ENCODE data around the gene TNFRSF4. TPM values are rescaled to one million over a fixed set of nuclear protein-coding genes. Genes with fewer than 3 reads are reported as not detected.
"Not testable (repeated sequence)": the region's sequence is repeated elsewhere in the genome, so short reads cannot be mapped to it uniquely, and the experiment has no call there.

The TNFRSF4 gene
- polyA plus RNA-seq, 1 donor, result 3.2 TPM

DNA sequence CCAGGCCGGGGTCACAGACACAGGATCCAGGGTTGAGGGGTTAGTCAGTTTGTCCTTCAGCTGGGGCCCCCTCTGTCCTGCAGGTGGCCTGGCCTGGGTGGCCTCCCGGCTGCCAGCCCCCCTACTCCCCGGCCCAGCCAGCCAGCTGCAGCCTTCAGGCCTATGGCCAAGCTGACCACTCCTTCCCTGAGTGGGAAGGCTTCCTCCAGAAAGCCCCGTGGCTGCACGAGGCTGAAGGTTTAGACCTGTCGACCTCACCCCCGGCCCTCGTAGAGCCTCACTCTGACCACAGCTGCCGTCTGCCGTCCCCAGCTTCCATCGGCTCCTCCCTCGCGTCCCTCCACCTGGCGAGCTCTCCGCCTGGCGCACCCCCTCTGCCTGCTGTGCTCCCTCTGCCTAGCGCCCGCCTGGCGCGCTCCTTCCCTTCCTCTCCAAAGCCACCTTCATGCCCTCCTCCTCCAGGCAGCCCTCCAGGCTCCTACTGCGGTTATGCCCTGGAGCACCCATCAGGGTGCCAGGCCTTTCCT, 30.7 kb downstream of the TNFRSF4 start:
- DNase-seq (ENCODE audit: low read depth), result no peak

GRCh38 chr1:1182491-1183220, 31.3 kb downstream of the TNFRSF4 start:
- no peak for DNase-seq (ENCODE audit: low read depth)

DNA sequence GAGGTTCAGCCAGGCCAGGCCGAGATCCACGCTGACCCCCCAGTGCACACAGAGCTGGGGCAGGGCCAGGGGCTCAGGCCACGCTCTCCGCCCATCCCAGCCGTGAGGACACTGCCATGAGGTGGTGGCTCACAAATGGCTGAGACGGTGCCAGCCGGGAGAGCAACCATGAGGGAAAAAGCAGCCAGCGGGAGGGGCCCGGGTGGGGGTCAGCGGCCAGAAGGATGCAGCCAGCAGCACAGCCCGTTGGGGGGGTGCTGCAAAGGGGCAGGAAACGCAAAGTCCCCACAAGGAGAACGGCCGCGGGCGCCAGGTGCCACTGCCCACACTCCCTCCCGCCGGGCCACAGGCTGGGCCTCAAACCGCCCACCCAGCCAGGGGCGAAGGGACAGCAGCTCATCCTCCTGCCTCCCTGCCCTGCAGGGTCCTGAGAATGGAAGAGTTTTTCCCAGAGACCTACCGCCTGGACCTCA, 32.0 kb downstream of the TNFRSF4 start:
- DNase-seq (ENCODE audit: low read depth), result no peak

GRCh38 chr1:1181129-1181937, 32.6 kb downstream of the TNFRSF4 start:
- DNase-seq (ENCODE audit: low read depth), result no peak

- no peak for DNase-seq (ENCODE audit: low read depth)
Observed at GRCh38 chr1:1179983-1180861, 33.7 kb downstream of the TNFRSF4 start.

DNA sequence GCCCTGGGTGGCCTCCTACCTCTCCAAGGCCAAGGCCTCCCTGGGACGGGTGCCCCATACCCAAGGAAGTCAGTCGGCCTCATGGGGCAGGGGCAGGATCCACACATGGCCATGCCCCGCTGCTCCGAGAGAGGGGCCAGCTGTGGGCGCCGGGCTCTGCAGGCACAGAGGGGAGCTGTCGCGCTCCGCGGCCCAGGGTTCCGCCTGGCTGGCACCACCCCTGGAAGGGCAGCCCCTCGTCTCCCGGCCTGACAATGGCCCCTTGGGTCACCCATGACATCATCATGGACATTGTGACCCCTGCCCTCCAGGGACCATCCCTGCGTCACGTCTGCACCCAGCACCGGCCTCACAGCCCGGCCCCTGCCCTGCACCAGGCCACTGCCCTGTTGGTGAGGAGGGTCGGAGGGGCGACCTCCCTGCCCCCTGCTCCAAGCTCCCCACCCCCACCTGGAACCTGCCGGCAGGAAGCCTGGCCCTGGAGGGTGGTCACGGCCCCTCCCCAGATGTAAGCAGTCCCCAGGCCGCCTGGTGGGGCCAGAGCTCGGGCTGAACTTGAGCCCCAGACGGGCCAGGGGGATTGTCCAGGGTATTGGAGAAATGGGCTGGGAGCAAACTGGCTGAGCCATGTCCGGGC, 34.5 kb downstream of the TNFRSF4 start:
- DNase-seq (ENCODE audit: low read depth), result no peak

DNA sequence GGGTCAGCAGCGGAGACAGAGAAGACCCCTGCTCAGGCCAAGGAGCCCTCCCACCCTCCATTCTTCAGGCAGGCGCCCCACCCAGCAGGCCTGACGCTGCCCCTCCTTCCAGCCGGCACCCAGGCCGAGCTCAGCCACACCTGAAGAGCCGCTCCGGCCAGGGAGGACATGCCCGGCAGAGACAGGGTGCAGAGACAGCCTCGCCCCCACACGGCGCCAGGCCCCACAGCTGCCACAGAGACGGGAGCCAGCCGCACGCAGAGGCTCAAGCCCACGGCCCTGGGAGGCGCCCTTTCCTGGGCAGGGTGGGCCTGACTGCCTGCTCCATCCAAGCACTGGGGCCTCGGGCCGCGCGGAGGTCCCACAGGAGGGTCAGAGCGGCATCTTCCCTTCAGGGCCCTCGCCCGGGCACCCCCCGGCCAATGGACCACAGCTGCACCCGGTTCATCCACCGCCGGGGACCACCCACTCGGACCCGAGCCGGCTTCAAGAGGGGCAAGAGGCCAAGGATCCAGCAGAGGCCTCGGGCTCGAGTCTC, 35.1 kb downstream of the TNFRSF4 start:
- DNase-seq (ENCODE audit: low read depth), result no peak

- no peak for DNase-seq (ENCODE audit: low read depth)
Observed at GRCh38 chr1:1177452-1178206, 36.3 kb downstream of the TNFRSF4 start.

- no peak for DNase-seq (ENCODE audit: low read depth)
Observed at GRCh38 chr1:1176931-1177330, 37.0 kb downstream of the TNFRSF4 start.

DNA sequence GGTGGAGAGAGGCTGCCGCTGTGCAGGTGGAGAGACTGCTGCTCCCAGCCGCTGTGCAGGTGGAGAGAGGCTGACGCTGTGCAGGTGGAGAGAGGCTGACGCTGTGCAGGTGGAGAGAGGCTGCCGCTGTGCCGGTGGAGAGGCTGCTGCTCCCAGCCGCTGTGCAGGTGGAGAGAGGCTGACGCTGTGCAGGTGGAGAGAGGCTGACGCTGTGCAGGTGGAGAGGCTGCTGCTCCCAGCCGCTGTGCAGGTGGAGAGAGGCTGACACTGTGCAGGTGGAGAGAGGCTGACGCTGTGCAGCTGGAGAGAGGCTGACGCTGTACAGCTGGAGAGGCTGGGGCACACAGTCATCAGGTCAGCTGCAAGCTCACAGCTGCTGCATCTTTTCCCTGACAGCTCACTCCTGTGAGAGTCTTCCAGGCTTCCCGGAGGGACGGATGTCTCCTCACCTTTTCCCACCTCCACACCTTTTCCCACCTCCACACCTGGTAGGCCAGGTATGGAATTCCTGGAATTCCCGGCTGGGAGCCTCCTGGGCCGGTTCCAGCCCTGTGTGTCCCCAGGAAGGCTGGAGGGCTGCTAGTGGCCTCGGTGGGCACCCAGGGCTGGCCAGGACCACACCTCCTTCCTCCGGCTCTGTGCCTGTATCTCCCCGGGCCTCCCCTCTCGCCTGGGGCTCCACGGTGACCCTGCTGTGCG, 37.7 kb downstream of the TNFRSF4 start:
- not testable (repeated sequence) for DNase-seq (ENCODE audit: low read depth)

DNA sequence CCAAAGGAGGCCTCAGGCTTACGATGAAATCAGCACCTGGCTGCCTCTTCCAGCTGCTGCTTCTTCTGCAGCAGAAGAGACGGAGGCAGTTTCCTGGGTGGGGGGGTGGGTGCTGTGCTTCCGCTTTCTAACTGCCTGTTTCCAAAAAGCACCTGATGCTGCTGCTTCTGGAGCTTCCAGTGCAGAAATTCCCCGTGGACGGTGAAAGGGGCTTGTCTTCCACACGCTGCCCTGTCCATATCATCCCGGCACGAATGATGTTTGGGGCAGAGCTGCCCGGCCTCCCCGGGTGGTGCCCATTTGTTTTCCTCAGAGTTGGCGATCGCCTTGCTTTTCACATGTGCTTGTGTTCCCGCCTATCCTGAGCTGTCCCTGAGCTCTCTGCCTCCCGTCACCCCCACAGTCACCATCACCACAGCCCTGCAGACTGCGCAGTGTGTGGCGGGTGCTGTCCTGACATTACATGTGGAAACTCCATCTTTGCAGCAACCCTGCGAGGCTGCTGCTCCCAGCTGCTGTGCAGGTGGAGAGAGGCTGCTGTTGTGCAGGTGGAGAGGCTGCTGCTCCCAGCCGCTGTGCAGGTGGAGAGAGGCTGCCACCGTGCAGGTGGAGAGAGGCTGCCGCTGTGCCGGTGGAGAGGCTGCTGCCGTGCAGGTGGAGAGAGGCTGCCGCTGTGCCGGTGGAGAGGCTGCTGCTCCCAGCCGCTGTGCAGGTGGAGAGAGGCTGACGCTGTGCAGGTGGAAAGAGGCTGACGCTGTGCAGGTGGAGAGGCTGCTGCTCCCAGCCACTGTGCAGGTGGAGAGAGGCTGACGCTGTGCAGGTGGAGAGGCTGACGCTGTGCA, 38.5 kb downstream of the TNFRSF4 start:
- no peak for DNase-seq (ENCODE audit: low read depth)

- no peak for DNase-seq (ENCODE audit: low read depth)
Observed at GRCh38 chr1:1173793-1174415, 40.0 kb downstream of the TNFRSF4 start, which contains the start of gene TTLL10. TTLL10 (plus strand) TSS chr1:1173880; CDS start chr1:1179216, 5,336 bp downstream.

GRCh38 chr1:1173061-1173792, 40.7 kb downstream of the TNFRSF4 start:
- DNase-seq (ENCODE audit: low read depth), result no peak

GRCh38 chr1:1171546-1172340, 42.2 kb downstream of the TNFRSF4 start:
- DNase-seq (ENCODE audit: low read depth), result no peak

DNA sequence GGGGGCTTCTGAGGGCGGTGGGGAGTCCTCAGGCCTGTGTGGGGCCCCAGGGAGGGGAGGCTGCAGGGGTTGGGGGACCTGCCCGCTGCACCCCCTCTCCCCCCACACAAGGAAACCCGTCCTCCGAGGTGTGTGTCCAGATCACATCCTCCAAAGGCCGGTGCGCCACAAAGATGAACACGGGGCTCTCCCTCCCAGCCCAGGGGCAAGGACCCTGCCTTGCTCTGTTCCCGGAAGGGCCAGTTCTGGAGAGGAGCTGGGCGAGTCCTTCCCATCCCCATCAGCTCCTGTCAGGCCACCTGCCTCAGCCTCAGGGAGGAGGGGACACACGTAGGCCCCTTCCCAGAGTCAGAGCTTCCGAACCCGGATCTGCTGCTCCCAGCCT, 42.8 kb downstream of the TNFRSF4 start:
- DNase-seq (ENCODE audit: low read depth), result no peak
